GM12865 (cell line): Measurements from ENCODE around the gene TNFRSF11A.

Source experiments
- DNase-seq: peaks from one replicate; pipeline ENCODE4 v3.0.0; 2010; ENCODE audit warnings: low read depth
- H3K4me3 ChIP-seq: 2 replicates; pipeline ENCODE4 v1.5.1; 2011; ENCODE audit warnings: mild to moderate bottlenecking, low read depth, low read length, control low read depth
- CTCF ChIP-seq: IDR thresholded peaks from 2 replicates; pipeline ENCODE4 v1.5.1; 2011; ENCODE audit warnings: low read length, control low read depth, low read depth, inconsistent platforms; ENCODE audit not compliant: insufficient read depth; ENCODE audit errors: missing control alignments

The TNFRSF11A gene

GRCh38 chr18:62435435-62436031 is 110.4 kb downstream of the TNFRSF11A start:
- no peak overlapping the region for H3K4me3 ChIP-seq
- no peak for DNase-seq
- no peak for TF ChIP-seq CTCF

- DNase-seq, result no peak
- no peak overlapping the region for H3K4me3 ChIP-seq
- no peak for TF ChIP-seq CTCF
Measured at GRCh38 chr18:62436636-62437234, 111.6 kb downstream of the TNFRSF11A start.

- no peak for TF ChIP-seq CTCF
- no peak overlapping the region for H3K4me3 ChIP-seq
- DNase-seq, result peak; percentile 10
Measured at GRCh38 chr18:62437235-62438017, 112.3 kb downstream of the TNFRSF11A start.

GRCh38 chr18:62438018-62438329 is 112.9 kb downstream of the TNFRSF11A start:
- no peak for TF ChIP-seq CTCF
- no peak overlapping the region for H3K4me3 ChIP-seq
- DNase-seq, result no peak

GRCh38 chr18:62438402-62438801 is 113.3 kb downstream of the TNFRSF11A start:
- H3K4me3 ChIP-seq, result no peak overlapping the region
- TF ChIP-seq CTCF, result no peak
- DNase-seq, result no peak

- TF ChIP-seq CTCF, result no peak
- no peak overlapping the region for H3K4me3 ChIP-seq
- no peak for DNase-seq
Measured at GRCh38 chr18:62438866-62439265, 113.8 kb downstream of the TNFRSF11A start.
